RWPE1 (cell line): ENCODE results near the gene KCNK5.

Source experiments
- CTCF ChIA-PET: fragments of 350-600 bp; sonication (Branson Sonifier 250); formaldehyde crosslinking; extraction: SDS; loops from one replicate; lab custom pipeline; 2021; lab: Yijun Ruan, JAX
- POLR2A ChIA-PET: fragments of 400-600 bp; formaldehyde crosslinking; extraction: SDS; loops from one replicate; lab custom pipeline; 2020; ENCODE audit warnings: antibody characterized with exemption; ENCODE audit not compliant: low non-redundant PET; lab: Yijun Ruan, JAX
- DNase-seq: peaks from one replicate; pipeline ENCODE4 v3.0.0; 2012; ENCODE audit warnings: low spot score
- H3K27ac ChIP-seq: fragments of 450-650 bp; 2 replicates; pipeline ENCODE4 v1.5.1; 2017
- TF ChIP-seq, protein P1 (sequence below): fragments of 450-650 bp; conservative IDR thresholded peaks from 2 replicates; pipeline ENCODE4 v1.5.1; 2017; ENCODE audit warnings: low read depth, mild to moderate bottlenecking

Gene KCNK5, protein sequence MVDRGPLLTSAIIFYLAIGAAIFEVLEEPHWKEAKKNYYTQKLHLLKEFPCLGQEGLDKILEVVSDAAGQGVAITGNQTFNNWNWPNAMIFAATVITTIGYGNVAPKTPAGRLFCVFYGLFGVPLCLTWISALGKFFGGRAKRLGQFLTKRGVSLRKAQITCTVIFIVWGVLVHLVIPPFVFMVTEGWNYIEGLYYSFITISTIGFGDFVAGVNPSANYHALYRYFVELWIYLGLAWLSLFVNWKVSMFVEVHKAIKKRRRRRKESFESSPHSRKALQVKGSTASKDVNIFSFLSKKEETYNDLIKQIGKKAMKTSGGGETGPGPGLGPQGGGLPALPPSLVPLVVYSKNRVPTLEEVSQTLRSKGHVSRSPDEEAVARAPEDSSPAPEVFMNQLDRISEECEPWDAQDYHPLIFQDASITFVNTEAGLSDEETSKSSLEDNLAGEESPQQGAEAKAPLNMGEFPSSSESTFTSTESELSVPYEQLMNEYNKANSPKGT

DNA sequence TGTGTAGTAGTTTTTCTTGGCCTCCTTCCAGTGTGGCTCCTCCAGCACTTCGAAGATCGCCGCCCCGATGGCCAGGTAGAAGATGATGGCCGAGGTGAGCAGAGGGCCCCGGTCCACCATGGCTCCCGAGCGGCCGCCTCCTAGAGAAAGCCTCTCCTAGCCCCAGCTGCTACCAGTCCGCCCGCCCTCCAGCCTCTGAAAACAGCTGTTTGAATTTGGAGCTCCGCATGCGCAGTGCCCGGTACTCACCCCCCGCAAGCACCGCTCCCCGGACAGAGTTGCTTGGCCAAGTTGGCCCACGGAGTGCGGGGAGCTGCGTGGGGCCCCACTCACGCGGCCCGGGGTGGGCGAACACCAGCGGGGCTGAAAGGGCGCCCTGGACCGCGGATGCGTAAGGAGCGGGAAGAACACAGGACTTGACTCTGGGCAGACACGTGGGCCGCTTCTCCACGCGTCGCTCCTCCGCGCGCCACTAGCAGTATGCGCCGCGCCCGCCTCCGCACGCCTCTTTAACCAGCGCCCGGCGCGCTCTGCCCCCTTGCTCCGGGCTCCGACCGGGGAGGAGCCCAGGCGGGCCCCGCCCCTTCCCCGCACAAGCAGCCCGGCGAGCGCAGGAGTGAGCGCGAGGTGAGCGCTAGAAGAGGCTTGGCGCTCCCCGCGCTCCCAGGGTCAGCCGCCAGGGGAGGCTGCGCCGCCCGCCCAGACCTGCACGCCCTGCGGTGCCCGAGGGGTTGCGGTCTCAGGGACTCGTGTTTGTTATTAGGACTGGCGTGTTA is at the start of gene KCNK5:
Gene KCNK5 (minus strand): TSS at position 484 of the 776 bp plus-strand sequence. CDS start 364 bp downstream, at position 120.
- peak; percentile 87 for DNase-seq

DNA sequence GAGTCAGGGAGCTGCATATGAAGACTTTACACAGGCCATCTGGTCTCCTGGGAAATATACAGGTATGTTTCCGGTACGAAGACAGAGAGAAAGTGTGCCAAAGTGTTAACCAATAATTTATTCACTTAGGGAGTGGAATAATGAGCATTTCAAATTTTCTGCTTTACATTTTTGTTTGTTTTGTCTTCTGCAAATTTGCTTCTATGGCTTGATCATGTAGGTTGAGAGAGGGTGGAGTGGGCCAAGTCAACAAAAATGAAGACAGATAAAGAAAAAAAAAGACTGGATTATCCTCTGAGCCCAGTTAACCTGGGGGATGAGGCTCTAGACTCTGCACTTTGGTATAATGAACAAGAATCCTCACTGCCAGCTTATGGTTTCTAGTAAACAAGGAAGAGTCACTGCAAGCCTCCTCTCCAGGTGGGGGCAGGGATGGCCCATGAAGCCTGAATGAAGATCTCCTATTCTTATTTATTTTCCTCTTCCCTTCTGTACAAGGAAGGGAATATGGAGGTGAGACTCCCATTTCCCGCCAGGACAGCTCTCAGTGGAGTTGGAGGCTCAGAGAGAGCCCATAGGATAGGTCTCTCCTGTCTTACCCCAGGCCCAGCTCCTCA is 47.2 kb upstream of the KCNK5 start:
- TF ChIP-seq, protein P1, sequence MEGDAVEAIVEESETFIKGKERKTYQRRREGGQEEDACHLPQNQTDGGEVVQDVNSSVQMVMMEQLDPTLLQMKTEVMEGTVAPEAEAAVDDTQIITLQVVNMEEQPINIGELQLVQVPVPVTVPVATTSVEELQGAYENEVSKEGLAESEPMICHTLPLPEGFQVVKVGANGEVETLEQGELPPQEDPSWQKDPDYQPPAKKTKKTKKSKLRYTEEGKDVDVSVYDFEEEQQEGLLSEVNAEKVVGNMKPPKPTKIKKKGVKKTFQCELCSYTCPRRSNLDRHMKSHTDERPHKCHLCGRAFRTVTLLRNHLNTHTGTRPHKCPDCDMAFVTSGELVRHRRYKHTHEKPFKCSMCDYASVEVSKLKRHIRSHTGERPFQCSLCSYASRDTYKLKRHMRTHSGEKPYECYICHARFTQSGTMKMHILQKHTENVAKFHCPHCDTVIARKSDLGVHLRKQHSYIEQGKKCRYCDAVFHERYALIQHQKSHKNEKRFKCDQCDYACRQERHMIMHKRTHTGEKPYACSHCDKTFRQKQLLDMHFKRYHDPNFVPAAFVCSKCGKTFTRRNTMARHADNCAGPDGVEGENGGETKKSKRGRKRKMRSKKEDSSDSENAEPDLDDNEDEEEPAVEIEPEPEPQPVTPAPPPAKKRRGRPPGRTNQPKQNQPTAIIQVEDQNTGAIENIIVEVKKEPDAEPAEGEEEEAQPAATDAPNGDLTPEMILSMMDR = no peak
- POLR2A ChIA-PET = no interaction called here
- CTCF ChIA-PET = interaction anchor here (0.9 kb wide), 1 partner anchor 27 kb away, joined by 5 read pairs; no protein-coding TSS in a partner anchor
- no peak for DNase-seq
- H3K27ac ChIP-seq = no peak overlapping the region

More for the DNA sequence above, at the start of gene KCNK5:
- TF ChIP-seq, protein P1 = peak; percentile 79
- H3K27ac ChIP-seq = peak within 1 kb of the TSS; percentile 18; the same call in 1 of the 2 replicates
- POLR2A ChIA-PET = interaction anchor here (0.5 to 0.6 kb wide), 2 partner anchors 27 to 51 kb away, joined by 3 to 5 read pairs; no protein-coding TSS in a partner anchor
- CTCF ChIA-PET = interaction anchor here (0.6 to 1.3 kb wide), 4 partner anchors 63 to 92 kb away, joined by 3 to 4 read pairs (median 4); no protein-coding TSS in a partner anchor

DNA sequence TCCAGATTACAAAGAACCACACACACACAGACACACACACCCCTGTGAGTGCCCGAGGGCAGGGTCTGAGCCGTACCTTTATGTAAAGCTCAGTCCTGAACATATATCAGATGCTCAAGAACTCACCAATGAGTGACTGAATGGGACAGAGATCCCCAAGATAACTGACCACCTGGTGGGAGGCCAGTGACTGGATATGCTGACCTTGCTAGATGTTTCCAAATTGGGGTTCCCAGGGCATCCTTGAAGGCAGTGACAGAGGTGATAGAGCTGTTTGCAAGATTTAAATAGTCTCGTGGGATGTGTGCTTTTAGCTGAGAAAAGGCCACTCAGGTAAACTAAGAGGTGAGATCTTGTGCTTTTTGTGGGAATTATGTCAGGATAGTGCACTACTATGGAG is 45.6 kb upstream of the KCNK5 start:
- TF ChIP-seq, protein P1 = no peak
- DNase-seq = no peak
- POLR2A ChIA-PET = no interaction called here
- no peak overlapping the region for H3K27ac ChIP-seq
- CTCF ChIA-PET = interaction anchor here (0.6 kb wide), 1 partner anchor 11 kb away, joined by 3 read pairs; no protein-coding TSS in a partner anchor

DNA sequence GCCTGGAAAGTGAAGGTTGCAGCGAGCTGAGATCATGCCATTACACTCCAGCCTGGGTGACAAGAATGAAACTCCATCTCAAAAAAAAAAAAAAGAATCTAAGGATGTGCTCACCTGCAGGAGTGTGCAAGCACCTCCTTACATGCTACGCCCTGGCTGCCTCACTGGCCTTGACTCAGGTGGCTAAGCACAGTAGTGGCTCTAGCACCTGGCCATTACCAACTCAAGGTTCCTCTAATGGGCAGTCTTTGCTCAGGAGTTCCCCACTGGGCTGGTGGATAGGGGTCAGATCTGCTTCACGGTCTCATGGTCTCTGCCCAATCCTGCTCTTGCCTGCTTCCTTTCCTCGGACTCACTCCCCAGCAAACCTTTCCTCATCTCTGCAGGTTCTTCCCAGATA is 45.2 kb upstream of the KCNK5 start:
- POLR2A ChIA-PET = no interaction called here

DNA sequence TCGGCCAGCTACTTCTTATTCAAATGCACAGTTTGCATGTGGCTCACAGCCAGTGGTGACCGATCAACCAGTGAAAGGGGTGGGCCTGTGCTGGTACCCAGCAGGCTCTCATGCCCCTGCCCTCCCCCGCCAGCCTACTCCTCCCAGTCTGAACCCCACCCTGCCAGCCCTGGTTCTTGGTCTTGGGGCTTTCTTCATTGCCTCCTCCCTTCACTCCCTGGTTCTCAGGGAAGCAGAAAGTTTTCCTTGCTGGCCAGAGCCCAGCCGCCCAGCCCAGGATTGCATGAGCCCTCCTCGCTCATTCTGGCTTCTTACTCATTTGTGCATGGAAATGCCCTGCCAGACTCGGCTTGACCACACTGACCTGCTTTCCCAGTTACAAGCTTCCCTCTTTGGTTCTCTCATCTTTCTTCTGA is 44.1 kb upstream of the KCNK5 start:
- no peak for DNase-seq
- ChIA-PET CTCF (no interaction called here), POLR2A (no interaction called here)
- H3K27ac ChIP-seq = no peak overlapping the region
- TF ChIP-seq, protein P1 = no peak

More for the DNA sequence above, 45.2 kb upstream of the KCNK5 start:
- no peak overlapping the region for H3K27ac ChIP-seq
- no peak for DNase-seq
- TF ChIP-seq, protein P1 = no peak
- CTCF ChIA-PET = interaction anchor here (0.6 kb wide), 1 partner anchor 11 kb away, joined by 3 read pairs; no protein-coding TSS in a partner anchor
